HepG2 (cell line): ENCODE results near the gene TUT1. TPM values are rescaled to one million over a fixed set of nuclear protein-coding genes. Genes with fewer than 3 reads are reported as not detected.

Experiments used
- BCL6 ChIP-seq: IDR thresholded peaks from 2 replicates; pipeline ENCODE4 v1.6.1; 2016; ENCODE audit warnings: missing genetic modification reagents, missing compliant biosample characterization
- IRX3 ChIP-seq: sonication (generic); formaldehyde crosslinking; IDR thresholded peaks from 2 replicates; pipeline ENCODE4 v1.8.1; 2023; ENCODE audit warnings: mild to moderate bottlenecking, low read depth, missing genetic modification reagents, borderline replicate concordance
- JUND ChIP-seq: sonication (generic); formaldehyde crosslinking; IDR thresholded peaks from 2 replicates; pipeline ENCODE4 v1.8.0; 2022; ENCODE audit warnings: mild to moderate bottlenecking, missing genetic modification reagents
- KAT7 ChIP-seq: IDR thresholded peaks from 2 replicates; pipeline ENCODE4 v1.6.1; 2018; ENCODE audit warnings: borderline replicate concordance, missing compliant biosample characterization
- LCORL ChIP-seq, 2 experiments: fragments of 450-650 bp in 1 of 2; sonication (generic) in 1 of 2; formaldehyde crosslinking in 1 of 2; IDR thresholded peaks; 2 replicates each; pipeline versions ENCODE4 v1.5.0 to v1.6.1; 2017 to 2020; ENCODE audit warnings: antibody characterized with exemption in 1 of 2, missing genetic modification reagents in 1 of 2
- NAIF1 ChIP-seq: sonication (generic); formaldehyde crosslinking; IDR thresholded peaks from 2 replicates; pipeline ENCODE4 v1.5.0; 2020; ENCODE audit warnings: mild to moderate bottlenecking, missing genetic modification reagents, borderline replicate concordance
- PHF21A ChIP-seq: sonication (generic); formaldehyde crosslinking; IDR thresholded peaks from 2 replicates; pipeline ENCODE4 v1.5.0; 2020; ENCODE audit warnings: mild to moderate bottlenecking, missing genetic modification reagents
- RXRA ChIP-seq: sonication (generic); formaldehyde crosslinking; IDR thresholded peaks from 2 replicates; pipeline ENCODE4 v1.5.1; 2020; ENCODE audit warnings: missing genetic modification reagents
- SAP130 ChIP-seq: IDR thresholded peaks from 2 replicates; pipeline ENCODE4 v1.6.1; 2016; ENCODE audit warnings: low read depth
- ZBTB42 ChIP-seq: sonication (generic); formaldehyde crosslinking; IDR thresholded peaks from 2 replicates; pipeline ENCODE4 v1.5.0; 2020; ENCODE audit warnings: mild to moderate bottlenecking, missing genetic modification reagents
- ZBTB7A ChIP-seq: sonication (generic); formaldehyde crosslinking; IDR thresholded peaks from 2 replicates; pipeline ENCODE4 v1.8.0; 2022; ENCODE audit warnings: mild to moderate bottlenecking, missing genetic modification reagents
- ZBTB7B ChIP-seq: sonication (generic); formaldehyde crosslinking; IDR thresholded peaks from 2 replicates; pipeline ENCODE4 v1.4.0; 2020; ENCODE audit warnings: missing genetic modification reagents
- ZC3H4 ChIP-seq: sonication (generic); formaldehyde crosslinking; IDR thresholded peaks from 2 replicates; pipeline ENCODE4 v1.4.0; 2020; ENCODE audit warnings: missing genetic modification reagents, borderline replicate concordance
- ZFY ChIP-seq: sonication (generic); formaldehyde crosslinking; IDR thresholded peaks from 2 replicates; pipeline ENCODE4 v1.4.0; 2020; ENCODE audit warnings: missing genetic modification reagents
- ZNF230 ChIP-seq: sonication (generic); formaldehyde crosslinking; IDR thresholded peaks from 2 replicates; pipeline ENCODE4 v1.4.0; 2020; ENCODE audit warnings: mild to moderate bottlenecking, missing genetic modification reagents
- ZNF30 ChIP-seq: sonication (generic); formaldehyde crosslinking; IDR thresholded peaks from 2 replicates; pipeline ENCODE4 v1.5.0; 2020; ENCODE audit warnings: mild to moderate bottlenecking, missing genetic modification reagents
- ZNF335 ChIP-seq: sonication (generic); formaldehyde crosslinking; IDR thresholded peaks from 2 replicates; pipeline ENCODE4 v1.4.0; 2020; ENCODE audit warnings: missing genetic modification reagents
- ZNF350 ChIP-seq: sonication (generic); formaldehyde crosslinking; IDR thresholded peaks from 2 replicates; pipeline ENCODE4 v1.4.0; 2020; ENCODE audit warnings: mild to moderate bottlenecking, low read depth, missing genetic modification reagents, borderline replicate concordance
- ZNF629 ChIP-seq: sonication (generic); formaldehyde crosslinking; conservative IDR thresholded peaks from 2 replicates; pipeline ENCODE4 v1.5.0; 2020; ENCODE audit warnings: missing genetic modification reagents
- ZNF703 ChIP-seq: sonication (generic); formaldehyde crosslinking; IDR thresholded peaks from 2 replicates; pipeline ENCODE4 v1.5.1; 2020; ENCODE audit warnings: missing genetic modification reagents, mild to moderate bottlenecking, moderate library complexity, borderline replicate concordance
- polyA plus RNA-seq, 8 experiments: library from polyadenylated mRNA; depleted of rRNA in 3 of 8; stranded (reverse) in 7 of 8; unstranded in 1 of 8; fragments of >200 nt; fragmentation: Illumina TruSeq in 4 of 8; extraction: Trizol in 4 of 8; gene quantifications; 2 replicates each; pipeline versions ENCODE4 v1.2.1 to v1.2.3, GENCODE V29; 2011 to 2016; ENCODE audit warnings: low read depth in 4 of 8, missing spikeins in 1 of 8, mixed read lengths in 1 of 8; ENCODE audit not compliant: insufficient read depth in 1 of 8
- total RNA-seq, 5 experiments: library from RNA; depleted of rRNA; stranded (reverse); fragments of >200 nt; fragmentation: Illumina TruSeq; extraction: Trizol; gene quantifications; 2 replicates each; pipeline ENCODE4 v1.2.3, GENCODE V29; 2016; ENCODE audit warnings: low read depth in 1 of 5
- TF ChIP-seq, protein P1 (sequence below): sonication (generic); formaldehyde crosslinking; IDR thresholded peaks from 2 replicates; pipeline ENCODE4 v1.5.1; 2020; ENCODE audit warnings: mild to moderate bottlenecking, missing genetic modification reagents, moderate library complexity
- TF ChIP-seq, protein P2 (sequence below): sonication (generic); formaldehyde crosslinking; IDR thresholded peaks from 2 replicates; pipeline ENCODE4 v1.4.0; 2020; ENCODE audit warnings: missing genetic modification reagents, borderline replicate concordance

TUT1 gene
- total and polyA plus RNA-seq, 2 of the 13 experiments (the other 11 are each of a cell fraction or from before 2014, with no cell fraction given), result 9.7 to 14.3 TPM

DNA sequence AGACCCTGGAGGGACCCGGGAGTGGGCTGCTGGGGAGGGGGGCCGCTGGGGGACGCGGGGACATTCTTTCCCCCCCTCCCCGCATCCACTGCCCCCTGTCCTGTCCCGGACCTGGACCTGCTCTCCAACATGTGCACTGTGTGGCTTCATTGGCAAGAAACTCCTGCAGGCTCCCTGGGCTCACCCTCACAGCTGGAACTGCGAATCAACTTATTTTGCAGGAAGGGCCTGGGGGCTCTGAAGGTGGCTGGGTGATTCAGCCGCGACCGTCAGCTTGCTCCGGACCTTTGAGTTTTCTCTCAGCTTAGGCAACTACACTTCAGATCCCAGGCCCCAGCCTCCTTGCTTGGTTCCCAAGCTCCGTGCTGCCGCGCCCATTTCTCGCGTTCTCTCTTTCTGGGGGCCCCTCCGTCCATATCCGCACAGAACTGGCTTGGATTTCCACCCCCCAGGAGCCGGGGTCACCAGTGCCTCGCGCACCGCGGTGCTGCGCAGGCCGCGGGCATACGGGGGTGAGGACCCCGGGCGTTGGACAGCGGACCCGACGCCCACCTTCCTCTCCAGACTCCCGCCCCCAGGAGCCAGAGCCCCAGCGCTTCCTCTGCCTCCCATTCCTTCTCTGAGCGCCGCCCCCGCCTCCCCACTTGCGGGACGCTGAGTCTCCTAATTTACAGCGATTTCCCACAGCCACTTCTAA is 44.2 kb downstream of the TUT1 start (continued):
- TF ChIP-seq ZC3H4 (CRISPR knock-in tag), result 0 out of 2 replicates have a peak, but pooled peaks have one; percentile 11
- TF ChIP-seq SAP130 (CRISPR knock-in tag), result peak; percentile 48
- no peak for TF ChIP-seq LCORL (IDR thresholded peaks at IDR 0.05)
- TF ChIP-seq LCORL (CRISPR knock-in tag; IDR thresholded peaks at IDR 0.05), result peak; percentile 75; the same call in 1 of the 2 replicates
- TF ChIP-seq ZBTB42 (CRISPR knock-in tag), result peak; percentile 82; the same call in 1 of the 2 replicates
- TF ChIP-seq ZNF703, result no peak
- 0 out of 2 replicates have a peak, but pooled peaks have one; percentile 12 for TF ChIP-seq ZNF230
- no peak for TF ChIP-seq JUND
- TF ChIP-seq BCL6 (CRISPR knock-in tag), result no peak
- peak; percentile 43; the same call in 1 of the 2 replicates for TF ChIP-seq ZNF629
- 0 out of 2 replicates have a peak, but pooled peaks have one; percentile 6 for TF ChIP-seq ZNF335
- peak; percentile 27; the same call in 1 of the 2 replicates for TF ChIP-seq ZBTB7B (CRISPR knock-in tag)
- TF ChIP-seq IRX3 (CRISPR knock-in tag), result 0 out of 2 replicates have a peak, but pooled peaks have one; percentile 30
- TF ChIP-seq KAT7 (CRISPR knock-in tag), result peak; percentile 14; the same call in 1 of the 2 replicates
- peak; percentile 33; the same call in 1 of the 2 replicates for TF ChIP-seq ZNF350 (CRISPR knock-in tag)
- peak; percentile 14 for TF ChIP-seq ZFY (CRISPR knock-in tag)
- no peak for TF ChIP-seq NAIF1 (CRISPR knock-in tag)
- TF ChIP-seq, protein P1, sequence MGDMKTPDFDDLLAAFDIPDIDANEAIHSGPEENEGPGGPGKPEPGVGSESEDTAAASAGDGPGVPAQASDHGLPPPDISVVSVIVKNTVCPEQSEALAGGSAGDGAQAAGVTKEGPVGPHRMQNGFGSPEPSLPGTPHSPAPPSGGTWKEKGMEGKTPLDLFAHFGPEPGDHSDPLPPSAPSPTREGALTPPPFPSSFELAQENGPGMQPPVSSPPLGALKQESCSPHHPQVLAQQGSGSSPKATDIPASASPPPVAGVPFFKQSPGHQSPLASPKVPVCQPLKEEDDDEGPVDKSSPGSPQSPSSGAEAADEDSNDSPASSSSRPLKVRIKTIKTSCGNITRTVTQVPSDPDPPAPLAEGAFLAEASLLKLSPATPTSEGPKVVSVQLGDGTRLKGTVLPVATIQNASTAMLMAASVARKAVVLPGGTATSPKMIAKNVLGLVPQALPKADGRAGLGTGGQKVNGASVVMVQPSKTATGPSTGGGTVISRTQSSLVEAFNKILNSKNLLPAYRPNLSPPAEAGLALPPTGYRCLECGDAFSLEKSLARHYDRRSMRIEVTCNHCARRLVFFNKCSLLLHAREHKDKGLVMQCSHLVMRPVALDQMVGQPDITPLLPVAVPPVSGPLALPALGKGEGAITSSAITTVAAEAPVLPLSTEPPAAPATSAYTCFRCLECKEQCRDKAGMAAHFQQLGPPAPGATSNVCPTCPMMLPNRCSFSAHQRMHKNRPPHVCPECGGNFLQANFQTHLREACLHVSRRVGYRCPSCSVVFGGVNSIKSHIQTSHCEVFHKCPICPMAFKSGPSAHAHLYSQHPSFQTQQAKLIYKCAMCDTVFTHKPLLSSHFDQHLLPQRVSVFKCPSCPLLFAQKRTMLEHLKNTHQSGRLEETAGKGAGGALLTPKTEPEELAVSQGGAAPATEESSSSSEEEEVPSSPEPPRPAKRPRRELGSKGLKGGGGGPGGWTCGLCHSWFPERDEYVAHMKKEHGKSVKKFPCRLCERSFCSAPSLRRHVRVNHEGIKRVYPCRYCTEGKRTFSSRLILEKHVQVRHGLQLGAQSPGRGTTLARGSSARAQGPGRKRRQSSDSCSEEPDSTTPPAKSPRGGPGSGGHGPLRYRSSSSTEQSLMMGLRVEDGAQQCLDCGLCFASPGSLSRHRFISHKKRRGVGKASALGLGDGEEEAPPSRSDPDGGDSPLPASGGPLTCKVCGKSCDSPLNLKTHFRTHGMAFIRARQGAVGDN (CRISPR knock-in tag), result peak; percentile 58
- TF ChIP-seq, protein P2, sequence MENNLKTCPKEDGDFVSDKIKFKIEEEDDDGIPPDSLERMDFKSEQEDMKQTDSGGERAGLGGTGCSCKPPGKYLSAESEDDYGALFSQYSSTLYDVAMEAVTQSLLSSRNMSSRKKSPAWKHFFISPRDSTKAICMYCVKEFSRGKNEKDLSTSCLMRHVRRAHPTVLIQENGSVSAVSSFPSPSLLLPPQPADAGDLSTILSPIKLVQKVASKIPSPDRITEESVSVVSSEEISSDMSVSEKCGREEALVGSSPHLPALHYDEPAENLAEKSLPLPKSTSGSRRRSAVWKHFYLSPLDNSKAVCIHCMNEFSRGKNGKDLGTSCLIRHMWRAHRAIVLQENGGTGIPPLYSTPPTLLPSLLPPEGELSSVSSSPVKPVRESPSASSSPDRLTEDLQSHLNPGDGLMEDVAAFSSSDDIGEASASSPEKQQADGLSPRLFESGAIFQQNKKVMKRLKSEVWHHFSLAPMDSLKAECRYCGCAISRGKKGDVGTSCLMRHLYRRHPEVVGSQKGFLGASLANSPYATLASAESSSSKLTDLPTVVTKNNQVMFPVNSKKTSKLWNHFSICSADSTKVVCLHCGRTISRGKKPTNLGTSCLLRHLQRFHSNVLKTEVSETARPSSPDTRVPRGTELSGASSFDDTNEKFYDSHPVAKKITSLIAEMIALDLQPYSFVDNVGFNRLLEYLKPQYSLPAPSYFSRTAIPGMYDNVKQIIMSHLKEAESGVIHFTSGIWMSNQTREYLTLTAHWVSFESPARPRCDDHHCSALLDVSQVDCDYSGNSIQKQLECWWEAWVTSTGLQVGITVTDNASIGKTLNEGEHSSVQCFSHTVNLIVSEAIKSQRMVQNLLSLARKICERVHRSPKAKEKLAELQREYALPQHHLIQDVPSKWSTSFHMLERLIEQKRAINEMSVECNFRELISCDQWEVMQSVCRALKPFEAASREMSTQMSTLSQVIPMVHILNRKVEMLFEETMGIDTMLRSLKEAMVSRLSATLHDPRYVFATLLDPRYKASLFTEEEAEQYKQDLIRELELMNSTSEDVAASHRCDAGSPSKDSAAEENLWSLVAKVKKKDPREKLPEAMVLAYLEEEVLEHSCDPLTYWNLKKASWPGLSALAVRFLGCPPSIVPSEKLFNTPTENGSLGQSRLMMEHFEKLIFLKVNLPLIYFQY (CRISPR knock-in tag), result no peak
- peak; percentile 16; the same call in 1 of the 2 replicates for TF ChIP-seq PHF21A
- no peak for TF ChIP-seq ZNF30 (CRISPR knock-in tag)
- peak; percentile 46; the same call in 1 of the 2 replicates for TF ChIP-seq RXRA (CRISPR knock-in tag)
- 0 out of 2 replicates have a peak, but pooled peaks have one; percentile 12 for TF ChIP-seq ZBTB7A (CRISPR knock-in tag)
